GM12892 (cell line): ENCODE results near the gene NGF.

ENCODE experiments used
- POLR2A ChIP-seq: IDR thresholded peaks from 2 replicates; pipeline ENCODE4 v1.6.1; 2011; ENCODE audit warnings: low read depth, low read length, control low read depth
- TAF1 ChIP-seq: IDR thresholded peaks from 2 replicates; pipeline ENCODE4 v1.6.1; 2011; ENCODE audit warnings: low read depth, mild to moderate bottlenecking, control low read depth, low read length, borderline replicate concordance

- TF ChIP-seq POLR2A (no peak), TAF1 (no peak)
Measured at GRCh38 chr1:115377411-115377810, 39.4 kb upstream of the NGF start.
